Stimulated activated CD8-positive, alpha-beta memory T cell treated with anti-CD3 and anti-CD28 coated beads, Interleukin-4, amount 100 ng/mL, for 48 hours (primary cell): ENCODE measurements around the gene LTB4R2.
A peak's percentile ranks its signal among the peaks of the same experiment; 100 is the strongest.

Experiments
- DNase-seq: peaks from one replicate; pipeline ENCODE4 v3.0.0-alpha.2; 2020

Gene LTB4R2

GRCh38 chr14:24299255-24300191 is 10.4 kb upstream of the LTB4R2 start, which contains the start of the genes DHRS1 and NOP9:
TSS of gene DHRS1 (minus strand) at chr14:24299780. CDS start at chr14:24299106, 674 bp downstream.
TSS of gene NOP9 (plus strand) at chr14:24299850. CDS start at chr14:24299955, 105 bp downstream.
- DNase-seq = peak; percentile 98

DNA sequence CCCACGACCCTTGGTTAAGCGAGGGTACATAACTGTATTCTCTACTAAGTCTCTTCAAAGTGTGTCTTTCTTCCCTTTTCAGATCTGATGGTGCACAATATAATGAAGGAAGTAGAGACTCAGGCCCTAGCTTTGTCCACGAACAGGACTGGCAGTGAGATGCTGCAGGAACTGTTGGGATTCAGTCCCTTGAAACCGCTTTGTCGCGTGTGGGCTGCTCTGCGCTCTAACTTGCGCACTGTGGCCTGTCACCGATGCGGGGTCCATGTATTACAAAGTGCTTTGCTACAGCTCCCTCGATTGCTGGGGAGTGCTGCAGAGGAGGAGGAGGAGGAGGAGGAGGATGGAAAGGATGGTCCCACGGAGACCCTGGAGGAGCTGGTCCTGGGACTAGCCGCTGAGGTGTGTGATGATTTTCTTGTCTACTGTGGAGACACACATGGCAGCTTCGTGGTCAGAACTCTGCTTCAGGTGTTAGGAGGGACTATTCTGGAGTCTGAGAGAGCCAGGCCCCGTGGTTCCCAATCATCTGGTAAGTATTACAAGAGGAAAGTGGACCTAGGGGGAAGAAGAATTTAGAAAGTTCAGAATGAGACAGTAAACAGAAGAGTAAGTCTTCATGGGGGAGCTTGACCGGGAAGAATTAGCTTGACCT is 9.5 kb upstream of the LTB4R2 start:
- DNase-seq = no peak

- DNase-seq = no peak
Measured at GRCh38 chr14:24304019-24304387, 5.9 kb upstream of the LTB4R2 start.

GRCh38 chr14:24307156-24307574 is 2.8 kb upstream of the LTB4R2 start:
- DNase-seq = no peak

DNA sequence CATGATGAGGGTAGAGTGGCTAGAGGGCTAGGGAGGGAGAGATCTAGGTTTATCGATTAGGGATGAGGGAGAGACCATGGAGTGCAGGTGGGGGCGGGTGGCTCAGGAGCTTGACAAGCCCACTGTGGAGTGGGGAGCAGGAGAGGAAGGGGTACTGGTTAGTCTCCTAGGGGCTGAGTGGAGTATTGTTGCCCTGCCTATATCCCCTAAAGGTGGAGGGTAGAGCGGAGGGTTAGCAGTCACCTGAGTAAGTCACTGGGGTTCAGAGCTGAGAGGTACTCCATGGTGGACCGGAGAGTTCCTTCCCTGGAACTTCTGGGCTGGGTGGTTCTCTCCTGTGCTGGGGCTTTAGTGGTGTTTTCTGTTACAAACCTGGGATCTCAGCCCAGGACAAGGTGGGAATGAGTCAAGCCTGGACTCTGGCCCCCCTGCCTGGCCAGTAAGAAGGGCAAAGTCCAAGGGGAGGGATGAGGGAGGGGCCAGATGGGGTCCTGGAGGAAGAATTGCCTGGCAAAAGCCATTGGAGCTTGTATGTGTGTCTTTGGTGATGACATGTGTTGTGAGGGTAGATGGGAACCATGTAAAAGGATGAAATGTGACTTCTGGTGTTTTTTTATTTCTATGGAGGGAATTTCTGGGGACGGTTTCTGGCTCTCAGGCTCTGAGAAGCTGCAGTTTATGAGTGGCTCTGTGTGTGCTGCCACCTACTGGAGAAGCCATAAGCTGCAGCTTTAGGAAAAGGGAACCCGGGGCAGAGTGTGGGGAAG is 2.2 kb upstream of the LTB4R2 start, which contains the start of gene CIDEB:
TSS of gene CIDEB (minus strand) at position 403 of the 767 bp plus-strand sequence. CDS start at position 284, 119 bp downstream.
- peak; percentile 77 for DNase-seq

DNA sequence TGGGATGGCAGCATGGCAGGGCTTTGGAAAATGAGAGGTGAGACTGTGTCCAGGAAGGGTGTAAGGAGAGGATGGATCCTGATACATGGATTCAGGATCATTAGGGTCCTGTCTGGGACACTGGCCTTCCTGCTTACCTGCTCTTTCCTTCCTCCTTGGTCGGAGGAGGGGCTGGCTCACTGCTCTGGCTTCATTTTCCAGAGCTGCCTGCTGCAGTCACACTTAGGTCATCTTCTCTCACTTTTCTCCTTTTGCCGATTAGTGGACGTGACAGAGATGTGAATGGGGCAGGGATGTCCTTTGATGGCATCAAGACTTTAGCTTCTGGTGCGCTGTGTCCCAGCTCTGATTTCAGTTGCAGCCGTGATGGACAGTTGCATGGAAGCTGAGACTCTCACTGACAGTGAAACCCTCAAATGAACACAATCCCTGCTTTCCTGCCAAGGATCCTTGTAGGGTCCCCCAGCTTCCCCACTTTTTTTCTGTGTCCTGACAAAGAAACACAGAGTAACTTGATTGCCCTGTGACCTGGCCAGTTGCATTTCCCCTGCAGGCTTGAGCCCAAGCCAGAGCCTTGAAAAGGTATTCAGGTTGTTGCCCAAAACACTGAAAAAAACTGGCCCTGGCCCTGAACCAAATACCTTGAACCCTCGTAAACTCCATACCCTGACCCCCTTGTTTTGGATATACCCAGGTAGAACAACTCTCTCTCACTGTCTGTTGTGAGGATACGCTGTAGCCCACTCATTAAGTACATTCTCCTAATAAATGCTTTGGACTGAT is 1.4 kb upstream of the LTB4R2 start:
- no peak for DNase-seq

- DNase-seq = no peak
Measured at GRCh38 chr14:24310265-24310645, 315 bp downstream of the LTB4R2 start.

- DNase-seq = peak; percentile 70
Measured at GRCh38 chr14:24310646-24311604, 985 bp downstream of the LTB4R2 start, which contains the start of gene LTB4R. TSS of gene LTB4R (plus strand) at chr14:24311502. CDS start at chr14:24315652, 4,150 bp downstream.

DNA sequence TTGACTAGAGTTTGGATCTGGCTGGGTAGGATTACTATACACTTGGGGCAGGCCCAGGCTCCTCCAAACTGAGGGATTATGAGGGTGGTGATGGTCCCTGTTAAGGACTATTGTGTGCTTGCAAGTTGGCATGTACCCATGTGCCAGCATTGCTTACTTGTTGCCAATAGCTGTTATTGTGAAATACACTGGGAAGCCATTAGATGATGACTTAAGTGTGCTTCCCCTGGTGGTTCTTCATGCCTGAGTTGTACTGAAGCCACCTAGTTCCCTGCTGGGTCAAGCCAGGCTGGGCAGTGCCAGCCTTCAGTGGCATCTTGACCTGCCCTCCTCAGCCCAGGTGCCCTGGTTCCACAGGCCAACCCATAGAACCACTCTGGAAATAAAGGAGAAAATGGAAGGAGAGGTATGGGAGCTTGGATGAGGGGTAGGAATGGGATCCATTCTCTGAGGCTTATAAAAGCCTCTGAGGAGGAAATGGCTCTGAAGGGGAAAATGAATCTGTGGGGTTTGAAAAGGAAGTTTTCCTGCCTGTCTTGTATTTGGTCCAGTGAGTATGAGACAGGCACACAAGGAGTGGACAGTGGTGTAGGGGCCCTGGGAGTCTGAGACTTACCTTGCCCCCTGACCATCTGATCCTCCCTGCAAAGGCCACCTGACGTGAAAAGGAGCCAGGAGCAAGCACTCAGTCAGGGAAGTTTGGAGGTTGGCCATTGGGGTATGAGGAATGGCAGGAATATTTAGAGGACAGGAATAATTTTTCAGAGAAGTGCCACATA is 2.1 kb downstream of the LTB4R2 start:
- no peak for DNase-seq

DNA sequence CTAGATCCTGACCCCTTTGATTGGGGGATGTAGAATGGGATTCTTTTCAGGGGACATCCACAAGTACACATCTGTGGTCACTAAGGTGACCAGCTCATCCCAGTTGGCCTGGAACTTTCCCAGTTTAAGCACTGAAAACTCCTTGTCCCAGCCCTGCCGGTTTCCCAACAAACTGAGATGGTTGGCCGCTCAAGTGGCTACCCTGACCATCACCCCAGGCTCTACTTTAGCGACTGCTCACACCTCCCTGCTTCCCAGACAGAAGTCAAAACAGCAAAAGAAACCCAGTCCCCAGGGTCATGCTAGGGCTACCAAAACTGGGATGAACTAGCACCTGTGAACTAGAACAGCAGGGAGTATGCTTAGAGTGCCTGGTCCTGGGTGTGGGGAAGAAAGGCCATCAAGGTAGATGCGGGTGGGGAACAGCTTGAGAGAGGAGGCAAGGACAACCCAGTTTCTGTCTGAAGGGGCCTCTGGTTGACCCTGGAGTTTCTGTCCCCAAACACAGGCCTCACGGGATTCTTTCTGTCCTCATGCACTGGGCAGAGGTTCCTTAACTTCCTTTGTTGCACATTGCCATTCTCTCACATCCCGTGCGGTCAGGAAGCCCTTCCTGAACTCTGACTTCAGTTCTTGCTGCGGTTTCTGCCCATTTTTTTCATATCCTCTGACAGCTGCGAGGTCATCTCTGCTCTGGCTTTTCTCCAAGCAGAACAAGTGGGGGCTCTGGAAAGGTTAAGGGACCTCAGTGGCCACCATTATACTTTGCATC is 3.0 kb downstream of the LTB4R2 start:
- DNase-seq = no peak

DNA sequence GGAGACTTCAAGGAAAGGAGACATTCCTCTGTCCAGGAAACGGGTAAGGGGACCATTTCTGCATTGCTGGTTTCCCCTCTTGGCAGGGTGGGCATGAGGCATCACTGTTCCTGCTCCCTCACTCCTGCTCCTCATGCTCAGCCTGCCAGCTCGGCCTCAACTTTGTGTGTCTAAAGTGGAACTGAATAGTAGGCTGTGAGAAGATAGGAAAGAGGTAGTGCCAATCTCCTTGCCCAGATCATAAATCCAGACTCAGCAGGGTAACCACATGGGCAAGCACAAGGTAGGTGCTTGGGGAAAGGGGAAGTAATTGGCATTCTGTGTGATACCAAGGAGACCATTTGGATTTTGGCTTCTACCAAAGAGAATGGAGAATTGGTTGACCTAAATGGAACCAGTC is 4.0 kb downstream of the LTB4R2 start:
- no peak for DNase-seq

DNA sequence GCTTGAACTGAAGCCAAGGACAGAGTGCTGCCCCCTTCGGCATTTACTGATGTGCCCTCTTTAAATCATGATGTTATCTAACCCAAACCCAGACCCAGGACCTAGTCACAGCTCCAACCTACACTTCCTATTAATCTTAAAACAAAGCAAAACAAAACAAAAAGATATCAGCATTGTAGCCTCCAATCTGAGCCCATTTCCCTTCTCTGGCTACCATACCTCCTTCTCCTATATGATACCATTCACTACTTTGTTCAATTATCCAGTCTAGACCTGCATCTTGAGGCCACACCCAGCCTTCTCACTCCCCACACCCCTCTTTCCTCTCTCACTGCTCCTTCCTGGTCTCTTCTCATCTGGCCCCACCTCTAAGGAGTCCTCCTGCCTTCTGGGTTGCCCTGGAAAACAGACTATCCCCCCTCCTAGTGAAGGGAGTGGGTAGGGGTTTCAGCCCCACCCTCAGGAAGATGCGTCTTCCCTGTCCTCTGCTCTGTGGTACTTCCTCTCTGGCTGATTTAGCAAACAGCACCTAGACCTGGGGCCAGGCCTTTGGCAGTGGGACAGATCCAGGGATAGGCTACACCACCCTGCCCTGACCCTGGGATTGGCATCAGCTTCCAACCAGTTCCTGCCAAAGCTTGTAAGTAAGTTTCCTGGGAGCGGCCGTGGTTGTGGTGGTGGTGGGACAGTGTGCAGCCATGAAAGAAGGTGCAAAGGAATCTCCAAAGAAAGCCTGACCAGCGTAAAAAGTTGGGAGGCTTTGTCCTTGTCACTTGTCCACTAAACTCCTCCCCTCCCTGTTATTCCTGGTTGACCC is 4.6 kb downstream of the LTB4R2 start:
- no peak for DNase-seq

DNA sequence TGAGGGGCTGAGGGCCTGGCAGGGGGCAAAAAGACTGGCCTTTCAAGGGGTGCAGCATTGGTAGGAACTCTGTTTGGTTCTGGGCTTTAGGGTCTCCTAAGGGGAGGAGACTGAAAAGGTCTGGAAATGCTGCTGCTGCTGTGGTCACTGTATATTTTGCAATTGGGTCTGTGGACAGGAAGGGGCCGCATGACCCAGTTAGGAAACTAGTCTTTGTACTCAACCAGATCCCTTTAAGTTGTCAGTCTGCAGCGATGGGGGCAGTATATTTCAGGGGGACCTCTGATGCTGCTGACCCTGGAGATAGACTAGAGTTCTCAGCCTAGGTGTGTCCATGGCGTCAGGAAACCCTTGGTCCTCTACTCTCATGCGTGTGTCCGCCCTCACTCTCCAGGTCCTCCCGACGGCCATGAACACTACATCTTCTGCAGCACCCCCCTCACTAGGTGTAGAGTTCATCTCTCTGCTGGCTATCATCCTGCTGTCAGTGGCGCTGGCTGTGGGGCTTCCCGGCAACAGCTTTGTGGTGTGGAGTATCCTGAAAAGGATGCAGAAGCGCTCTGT is 5.4 kb downstream of the LTB4R2 start:
- DNase-seq = no peak

GRCh38 chr14:24315807-24316596 is 6.1 kb downstream of the LTB4R2 start:
- no peak for DNase-seq

DNA sequence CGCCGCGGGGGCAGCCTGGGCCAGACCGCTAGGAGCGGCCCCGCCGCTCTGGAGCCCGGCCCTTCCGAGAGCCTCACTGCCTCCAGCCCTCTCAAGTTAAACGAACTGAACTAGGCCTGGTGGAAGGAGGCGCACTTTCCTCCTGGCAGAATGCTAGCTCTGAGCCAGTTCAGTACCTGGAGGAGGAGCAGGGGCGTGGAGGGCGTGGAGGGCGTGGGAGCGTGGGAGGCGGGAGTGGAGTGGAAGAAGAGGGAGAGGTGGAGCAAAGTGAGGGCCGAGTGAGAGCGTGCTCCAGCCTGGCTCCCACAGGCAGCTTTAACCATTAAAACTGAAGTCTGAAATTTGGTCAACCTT is 6.6 kb downstream of the LTB4R2 start:
- no peak for DNase-seq

- no peak for DNase-seq
Measured at GRCh38 chr14:24317141-24317928, 7.4 kb downstream of the LTB4R2 start.
